Stimulated activated CD8-positive, alpha-beta memory T cell treated with anti-CD3 and anti-CD28 coated beads, Interleukin-7, amount 100 ng/mL, for 1 hour (primary cell): Measurements from ENCODE around the gene EBI3.
"Not testable (repeated sequence)": the region's sequence is repeated elsewhere in the genome, so short reads cannot be mapped to it uniquely, and the experiment has no call there.

ENCODE experiments used
- DNase-seq, 2 donors: peaks; one replicate each; pipeline ENCODE4 v3.0.0-alpha.2; 2020; ENCODE audit warnings: low read depth in 2 of 2

The EBI3 gene

DNA sequence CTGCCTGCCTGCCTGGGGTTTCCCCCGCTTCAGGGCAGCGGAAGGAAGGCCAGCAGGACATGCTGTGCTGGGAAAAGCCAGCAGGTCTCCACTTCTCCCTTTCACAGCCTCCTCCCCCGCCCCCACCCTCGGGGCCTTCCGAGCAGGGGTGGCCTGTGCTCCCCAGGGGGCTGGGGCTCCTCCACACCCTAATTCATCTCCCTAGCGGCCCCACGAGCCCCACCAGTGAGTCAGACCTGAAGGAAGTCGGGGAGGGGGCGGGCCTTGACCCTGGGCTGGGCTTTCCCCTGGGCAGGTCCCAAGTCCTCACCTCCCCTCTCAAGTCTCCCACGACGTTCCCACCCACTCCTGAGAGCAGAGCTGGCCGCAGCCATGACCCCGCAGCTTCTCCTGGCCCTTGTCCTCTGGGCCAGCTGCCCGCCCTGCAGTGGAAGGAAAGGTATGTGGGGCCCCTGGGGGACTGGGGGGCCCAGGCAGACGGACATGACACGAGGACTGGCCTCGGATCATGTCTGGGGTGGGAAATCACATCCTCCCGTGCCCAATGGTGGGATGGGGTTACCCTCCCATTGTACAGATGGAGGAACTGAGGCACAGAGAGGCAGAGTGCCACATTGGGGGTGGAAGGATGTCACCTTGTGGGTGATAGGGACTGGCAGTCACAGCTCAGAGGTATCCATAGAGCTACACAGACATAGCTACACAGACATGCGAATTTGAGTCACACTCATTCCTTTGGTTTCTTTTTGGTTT, at the start of gene EBI3:
TSS of gene EBI3 (plus strand) at position 345 of the 753 bp plus-strand sequence. CDS start at position 373, 28 bp downstream.
- DNase-seq = no peak

DNA sequence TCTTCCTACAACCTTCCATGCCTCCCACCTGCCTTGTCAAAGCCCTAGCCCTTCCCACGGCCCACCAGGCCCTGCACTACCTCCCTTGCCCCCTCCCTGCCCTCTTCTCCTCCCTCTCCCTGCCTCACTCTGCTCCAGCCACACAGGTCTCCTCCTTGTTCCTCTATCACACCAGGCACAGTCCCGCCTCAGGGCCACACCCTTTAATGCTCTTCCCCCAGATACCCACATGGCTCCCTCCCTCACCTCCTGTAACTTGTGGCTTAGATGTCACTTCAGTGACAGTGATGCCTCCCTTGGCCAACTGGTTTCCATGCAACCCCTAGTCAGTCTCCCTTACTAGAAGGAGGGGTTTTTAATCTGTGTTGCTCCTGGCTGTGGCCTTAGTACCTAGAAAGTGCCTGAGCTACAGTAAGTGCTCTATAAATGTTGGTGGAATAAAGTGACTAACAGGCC, 48.2 kb upstream of the EBI3 start:
- DNase-seq = no peak

DNA sequence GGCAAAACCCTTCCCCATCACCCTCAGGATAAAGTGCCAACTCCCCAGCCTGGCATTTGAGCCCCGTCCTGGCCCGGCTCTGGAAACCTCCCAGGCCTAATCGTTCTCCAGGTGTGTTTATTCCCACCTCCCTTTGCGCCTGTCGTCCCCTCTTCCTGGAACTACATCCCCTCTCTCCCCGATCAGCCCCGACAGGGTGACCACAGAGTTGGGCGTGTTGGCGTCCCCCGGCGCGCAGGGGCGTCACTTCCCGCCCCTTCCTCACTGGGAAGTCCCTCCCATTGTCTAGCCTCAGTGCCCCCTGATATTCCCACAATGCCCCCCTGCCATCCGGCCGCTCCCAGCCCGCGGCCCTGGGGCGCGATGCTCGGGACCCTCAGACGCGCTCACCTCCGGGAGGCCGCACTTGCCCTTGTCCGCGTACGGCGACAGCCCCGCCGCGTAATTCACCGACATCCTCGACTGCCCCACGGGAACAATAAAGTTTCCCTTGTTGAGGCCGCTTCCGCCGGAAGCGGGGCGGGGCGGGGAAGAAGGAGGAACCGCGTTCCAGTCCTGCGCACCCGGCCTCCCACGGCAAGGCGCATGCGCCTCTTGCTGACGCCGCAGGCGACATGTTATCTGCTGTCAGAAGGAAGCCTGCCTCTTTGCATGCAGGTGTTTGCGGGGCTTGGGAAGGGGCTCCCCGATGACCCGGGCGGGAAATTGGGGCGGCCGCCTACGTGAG, 47.1 kb upstream of the EBI3 start, which contains the start of the genes ANKRD24 and SIRT6:
TSS of gene ANKRD24 (plus strand) at position 606 of the 727 bp plus-strand sequence. CDS start 3,737 bp downstream, outside the sequence.
TSS of gene SIRT6 (minus strand) at position 480 of the 727 bp plus-strand sequence. CDS start at position 456, 24 bp downstream.
- peak; percentile 92 to 93 for DNase-seq

DNA sequence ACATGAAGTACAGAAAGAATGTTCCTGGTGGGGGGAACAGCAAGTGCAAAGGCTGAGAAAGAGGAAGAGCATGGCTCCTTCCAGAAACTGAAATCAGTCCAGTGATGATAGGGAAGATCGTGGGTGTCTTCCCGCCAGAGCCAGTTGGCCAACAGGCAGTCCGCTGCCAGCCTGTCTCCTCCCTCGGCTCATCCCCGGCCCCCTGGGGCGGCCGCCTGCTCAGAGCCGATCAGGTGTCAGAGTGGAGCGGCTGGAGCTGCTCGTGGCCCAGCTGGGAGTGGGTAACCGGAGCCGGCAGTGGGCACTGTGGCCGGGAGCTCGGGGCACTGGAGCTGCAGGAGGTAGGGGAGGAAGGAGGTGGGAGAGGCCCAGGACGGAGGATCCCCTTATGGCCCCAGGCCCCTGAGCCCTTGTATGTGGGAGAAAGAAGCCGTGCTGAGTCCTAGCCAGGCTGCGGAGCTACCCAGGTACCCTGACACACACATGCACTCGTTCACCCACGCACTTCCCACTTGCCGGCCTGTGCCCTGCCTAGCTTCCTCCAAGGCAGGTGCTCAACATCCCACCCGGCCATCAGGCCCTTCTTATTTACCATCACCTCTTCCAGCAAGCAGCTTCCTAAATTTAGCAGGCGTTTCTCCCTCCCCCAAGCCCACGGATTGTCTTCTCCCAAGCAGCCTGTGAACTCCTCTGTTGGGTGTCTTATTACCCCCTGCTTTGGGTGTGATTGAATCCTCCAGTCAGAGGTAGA, 45.2 kb upstream of the EBI3 start:
- no peak for DNase-seq

DNA sequence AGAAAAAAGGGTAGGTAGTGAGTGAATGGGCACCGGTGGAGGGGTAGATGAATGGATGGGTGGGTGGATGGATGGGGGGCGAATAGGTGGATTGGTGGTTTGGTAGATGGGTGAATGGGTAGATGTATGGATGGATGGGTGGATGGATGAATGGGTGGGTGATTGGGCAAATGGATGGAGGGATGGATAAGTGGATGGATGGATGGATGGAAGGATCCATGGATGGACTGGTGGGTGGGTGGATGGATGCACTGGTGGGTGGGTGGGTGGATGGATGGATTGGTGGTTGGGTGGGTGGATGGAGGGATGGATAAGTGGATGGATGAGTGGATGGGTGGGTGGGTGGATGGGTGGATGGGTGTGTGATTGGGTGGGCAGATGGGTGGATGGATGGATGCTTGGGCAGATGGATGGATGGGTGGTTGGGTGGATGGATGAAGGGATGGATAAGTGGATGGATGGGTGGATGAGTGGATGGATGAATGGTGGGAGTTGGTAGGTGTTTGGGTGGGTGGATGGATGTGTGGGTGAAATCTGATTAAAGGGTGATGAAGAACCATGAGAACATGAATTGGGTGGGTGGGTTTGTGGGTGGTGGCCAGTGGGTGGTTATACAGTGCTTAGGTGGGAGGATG, 44.5 kb upstream of the EBI3 start:
- no peak for DNase-seq

DNA sequence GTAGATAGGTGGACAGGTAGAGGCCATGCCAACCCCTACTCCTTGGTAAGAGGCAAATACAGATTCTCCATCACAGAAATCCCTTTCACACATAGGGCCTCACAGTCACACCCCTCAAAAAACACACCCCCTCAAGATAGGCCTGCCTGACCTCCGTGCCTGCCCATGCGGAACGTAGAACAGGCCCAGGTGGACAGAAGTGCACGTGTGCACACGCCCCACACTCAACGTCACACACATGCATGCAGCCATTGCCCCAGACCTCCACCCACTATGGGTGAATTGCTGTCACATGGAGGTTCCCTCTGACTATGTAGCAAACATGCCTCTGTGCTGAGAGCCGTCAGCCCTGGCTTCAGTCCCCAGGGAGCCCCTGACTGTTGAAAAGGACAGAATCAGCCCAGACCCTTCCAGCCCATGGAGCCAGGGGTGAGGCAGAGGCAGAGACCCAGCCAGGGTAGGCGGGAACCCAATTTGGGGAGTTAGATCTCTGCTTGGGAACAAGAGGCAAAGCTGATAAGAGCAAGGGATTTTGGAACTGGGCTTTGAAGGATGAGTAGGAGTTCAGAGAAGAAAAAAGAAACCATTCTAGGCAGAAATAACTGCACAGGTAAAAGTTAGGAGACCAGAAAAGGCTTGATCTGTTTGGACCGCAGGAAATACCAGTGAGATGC, 43.8 kb upstream of the EBI3 start:
- no peak for DNase-seq

DNA sequence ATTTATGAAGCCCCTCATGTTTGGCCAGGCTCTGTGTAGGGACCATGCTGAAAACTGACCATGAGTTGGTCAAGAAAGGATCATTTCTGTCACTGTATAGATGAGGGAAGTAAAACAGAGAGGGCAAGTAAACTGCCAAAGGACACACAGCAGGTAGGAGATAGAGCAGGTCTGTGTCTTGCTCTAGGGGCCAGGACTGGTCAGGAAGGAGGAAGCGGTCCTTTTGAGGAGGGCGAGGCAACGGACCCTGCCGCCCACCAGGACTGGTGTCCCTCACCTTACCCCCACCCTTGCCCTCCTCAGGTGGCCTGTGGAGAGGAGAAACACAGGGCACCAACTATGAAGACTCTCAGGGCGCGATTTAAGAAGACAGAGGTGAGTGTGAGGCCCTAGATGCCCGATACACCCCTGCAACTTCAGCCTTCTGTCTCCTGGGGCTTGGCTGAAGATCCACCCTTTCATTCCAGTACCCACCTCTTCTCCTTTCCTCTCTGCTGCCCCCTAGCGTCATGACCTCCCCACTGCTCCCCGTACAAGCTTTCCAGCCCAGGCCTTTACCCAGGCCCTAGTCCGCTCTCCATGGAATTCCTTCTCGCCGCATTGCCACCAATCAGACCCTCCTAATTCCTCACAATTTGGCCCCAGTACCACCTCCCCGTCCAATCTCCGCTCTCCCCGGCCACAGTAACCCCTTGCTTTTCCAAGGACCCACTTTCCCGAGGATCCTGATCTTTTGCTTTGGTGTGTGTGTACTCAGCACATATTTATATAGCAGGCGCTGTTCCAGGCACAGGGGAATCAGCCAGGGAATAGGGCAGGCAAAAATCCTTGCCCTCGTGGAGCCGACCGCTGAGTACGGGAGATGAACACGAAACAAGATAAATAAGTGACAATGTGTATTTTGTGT, 43.0 kb upstream of the EBI3 start:
- DNase-seq = peak; percentile 54 to 76

DNA sequence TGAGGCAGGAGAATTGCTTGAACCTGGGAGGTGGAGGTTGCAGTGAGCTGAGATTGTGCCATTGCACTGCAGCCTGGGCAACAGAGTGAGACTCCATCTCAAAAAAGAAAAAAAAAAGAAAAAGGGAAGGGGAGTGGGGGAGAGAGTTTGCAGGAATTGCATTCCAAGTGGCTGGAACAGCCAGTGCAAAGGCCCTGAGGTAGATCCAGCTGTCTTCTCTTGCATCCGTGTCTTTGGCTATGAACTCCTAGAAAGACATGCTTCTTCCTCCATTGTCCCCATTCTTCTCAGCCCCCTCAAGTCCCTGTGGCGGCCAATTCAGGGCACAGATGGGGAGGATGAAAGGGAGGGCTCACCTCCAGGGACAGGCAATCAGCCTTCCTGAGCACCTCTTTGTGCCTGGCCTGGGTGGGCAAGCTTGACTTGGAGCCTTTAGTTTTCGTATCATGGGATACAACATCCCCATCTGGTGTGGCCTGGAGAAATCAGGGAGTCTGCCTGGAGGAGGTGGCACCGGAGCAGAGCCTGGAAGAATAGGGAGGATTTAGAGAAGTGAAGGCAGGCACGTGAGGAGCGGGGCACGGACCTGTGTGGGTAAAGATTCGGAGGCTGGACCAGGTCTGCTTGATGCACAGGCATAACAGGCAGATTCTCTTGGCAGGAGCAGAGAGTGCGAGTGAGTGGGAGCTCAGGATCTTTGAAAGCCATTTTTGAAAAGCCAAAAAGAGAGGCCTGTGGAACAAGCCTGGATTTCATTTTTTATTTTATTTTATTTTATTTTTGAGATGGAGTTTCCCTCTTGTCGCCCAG, 41.8 kb upstream of the EBI3 start:
- DNase-seq = no peak

DNA sequence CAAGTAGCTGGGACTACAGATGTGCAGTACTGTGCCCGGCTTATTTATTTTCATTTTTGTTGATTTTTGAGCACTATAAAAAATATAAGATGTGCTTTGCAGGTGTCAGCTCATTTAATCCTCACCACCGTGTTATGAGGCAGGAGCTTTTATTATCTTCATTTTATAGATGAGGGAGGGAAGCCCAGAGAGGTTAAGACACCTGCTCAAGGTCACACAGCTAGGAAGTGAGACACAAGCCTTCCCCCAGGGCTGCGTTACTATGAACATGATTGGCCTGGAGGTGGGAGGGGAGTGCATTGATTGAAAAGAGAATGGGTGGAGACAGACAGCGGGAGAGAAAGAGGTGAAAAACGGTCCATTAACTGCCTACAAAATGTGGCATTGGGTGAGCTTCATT, 39.7 kb upstream of the EBI3 start:
- no peak for DNase-seq

DNA sequence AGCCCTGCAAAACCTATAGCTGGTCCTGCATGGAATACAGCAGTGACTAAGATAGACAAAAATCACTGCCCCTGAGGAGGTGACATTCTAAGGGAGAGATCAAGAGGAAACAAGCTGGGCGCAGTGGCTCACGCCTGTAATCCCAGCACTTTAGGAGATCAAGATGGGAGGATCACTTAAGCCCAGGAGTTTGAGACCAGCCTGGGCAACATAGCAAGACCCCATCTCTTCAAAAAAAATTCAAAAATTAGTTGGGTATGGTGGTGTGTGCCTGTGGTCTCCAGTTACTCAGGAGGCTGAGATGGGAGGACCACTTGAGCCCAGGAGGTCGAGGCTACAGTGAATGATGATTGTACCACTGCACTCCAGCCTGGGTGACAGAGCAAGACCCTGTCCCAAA, 36.8 kb upstream of the EBI3 start:
- DNase-seq = not testable (repeated sequence)

DNA sequence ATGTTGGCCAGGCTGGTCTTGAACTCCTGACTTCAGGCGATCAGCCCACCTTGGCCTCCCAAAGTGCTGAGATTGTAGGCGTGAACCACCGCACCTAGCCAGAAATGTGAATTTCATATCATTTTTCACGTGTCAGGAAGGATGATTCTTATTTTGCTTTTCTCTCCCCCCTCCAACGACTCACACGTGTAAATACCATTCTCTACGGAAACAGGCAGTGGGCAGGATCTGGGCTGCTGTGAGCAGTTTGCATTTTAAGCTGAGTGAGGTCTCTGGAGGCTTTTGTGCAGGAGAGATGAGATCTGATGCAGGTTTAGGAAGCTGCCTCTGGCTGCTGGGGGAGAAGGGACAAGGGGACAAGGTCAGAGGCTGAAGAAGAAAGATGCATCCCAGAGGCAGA, 35.0 kb upstream of the EBI3 start:
- DNase-seq = no peak

DNA sequence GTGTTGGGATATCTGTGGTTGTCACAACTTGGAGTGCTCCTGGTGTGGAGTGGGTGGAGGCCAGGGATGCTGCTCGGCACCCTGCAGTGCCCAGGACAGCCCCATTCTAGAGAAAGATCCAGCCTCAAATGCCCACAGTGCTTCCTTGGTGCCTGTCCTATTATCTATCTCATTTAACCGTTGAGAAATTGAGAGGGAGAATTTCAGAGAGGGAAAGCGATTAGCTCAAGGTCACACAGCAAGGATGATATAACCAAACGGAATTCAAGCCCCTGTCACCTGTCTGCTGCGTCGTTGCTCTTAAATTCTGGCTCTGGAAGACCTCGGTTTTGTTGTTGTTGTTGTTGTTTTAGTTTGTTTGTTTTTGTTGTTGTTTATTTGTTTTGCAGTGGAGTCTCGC, 33.3 kb upstream of the EBI3 start:
- DNase-seq = no peak

DNA sequence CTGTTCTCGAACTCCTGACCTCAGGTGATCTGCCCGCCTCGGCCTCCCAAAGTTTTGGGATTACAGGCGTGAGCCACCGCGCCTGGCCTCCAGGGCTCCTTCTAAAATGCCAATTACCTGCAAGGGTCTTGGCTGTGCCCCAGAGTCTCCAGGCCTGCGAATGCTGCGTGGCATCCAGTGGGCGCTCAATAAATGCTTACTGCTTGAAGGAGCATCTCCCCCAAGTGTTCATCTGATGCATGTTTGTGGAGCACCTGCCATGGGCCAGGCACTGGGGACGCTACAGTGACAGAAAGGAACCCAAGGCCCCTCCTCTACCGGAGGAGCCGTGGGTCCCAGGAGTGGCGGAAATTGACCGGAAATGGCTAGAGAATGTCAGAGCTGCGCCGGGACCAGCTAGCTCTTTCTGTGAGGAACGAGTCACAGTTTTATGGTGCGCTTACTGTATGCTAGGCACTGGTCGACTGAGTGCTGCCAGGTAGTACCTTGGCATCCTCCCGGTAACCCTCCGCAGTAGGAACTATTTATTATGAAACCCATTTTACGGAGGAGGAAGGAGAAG, 32.7 kb upstream of the EBI3 start:
- DNase-seq = no peak

DNA sequence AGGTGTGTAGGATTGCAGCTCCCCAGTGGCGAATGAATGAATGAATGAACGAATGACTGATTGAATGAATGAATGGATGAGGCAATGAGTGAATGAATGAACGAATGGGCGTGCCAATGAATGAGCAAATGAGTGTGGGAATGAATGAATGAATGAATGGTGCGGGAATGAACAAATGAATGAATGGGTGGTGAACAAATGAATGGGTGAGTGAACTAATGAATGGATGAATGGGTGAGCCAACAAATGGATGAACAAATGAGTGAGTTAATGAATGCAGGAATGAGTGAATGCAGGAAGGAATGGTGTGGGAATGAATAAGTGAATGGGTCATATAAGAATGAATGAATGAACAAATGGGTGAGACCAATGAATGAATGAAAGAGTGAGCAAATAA, 32.1 kb upstream of the EBI3 start:
- DNase-seq = no peak

DNA sequence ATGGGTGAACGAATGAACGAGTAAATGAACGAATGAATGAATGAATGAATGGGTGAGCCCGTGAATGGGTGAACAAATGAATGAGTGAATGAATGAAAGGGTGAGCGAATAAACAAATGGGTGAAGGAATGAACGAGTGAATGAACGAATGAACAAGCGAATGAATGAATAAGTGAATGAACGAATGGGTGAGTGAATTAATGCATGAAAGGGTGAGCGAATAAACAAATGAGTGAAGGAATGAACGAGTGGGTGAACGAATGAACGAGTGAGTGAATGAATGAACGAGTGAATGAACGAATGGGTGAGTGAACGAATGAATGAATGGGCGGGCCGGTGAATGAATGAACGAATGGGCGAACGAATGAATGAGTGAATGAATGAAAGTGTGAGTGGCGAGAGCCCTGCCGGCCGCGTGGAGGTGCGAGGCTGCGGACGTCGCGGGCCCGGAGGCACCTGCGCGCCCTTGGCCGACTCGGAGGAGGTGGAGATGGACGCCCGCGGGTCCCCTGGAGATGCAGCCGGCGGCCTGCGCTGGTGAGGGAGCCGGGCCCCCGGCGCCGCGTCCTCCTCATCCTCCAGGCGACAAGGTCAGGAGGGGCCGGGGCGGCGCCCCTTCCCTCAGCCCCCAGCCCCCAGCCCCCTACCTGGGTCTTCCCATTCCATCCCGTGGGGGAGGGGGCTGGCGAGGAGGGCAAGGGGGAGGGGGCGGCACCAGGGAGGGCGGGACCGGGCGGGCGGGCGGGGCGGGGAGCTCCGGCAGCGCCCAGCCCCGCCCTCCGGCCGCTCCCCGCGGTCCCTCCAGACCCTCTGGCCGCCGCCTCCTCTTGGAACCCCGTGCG, 31.5 kb upstream of the EBI3 start:
- no peak for DNase-seq

DNA sequence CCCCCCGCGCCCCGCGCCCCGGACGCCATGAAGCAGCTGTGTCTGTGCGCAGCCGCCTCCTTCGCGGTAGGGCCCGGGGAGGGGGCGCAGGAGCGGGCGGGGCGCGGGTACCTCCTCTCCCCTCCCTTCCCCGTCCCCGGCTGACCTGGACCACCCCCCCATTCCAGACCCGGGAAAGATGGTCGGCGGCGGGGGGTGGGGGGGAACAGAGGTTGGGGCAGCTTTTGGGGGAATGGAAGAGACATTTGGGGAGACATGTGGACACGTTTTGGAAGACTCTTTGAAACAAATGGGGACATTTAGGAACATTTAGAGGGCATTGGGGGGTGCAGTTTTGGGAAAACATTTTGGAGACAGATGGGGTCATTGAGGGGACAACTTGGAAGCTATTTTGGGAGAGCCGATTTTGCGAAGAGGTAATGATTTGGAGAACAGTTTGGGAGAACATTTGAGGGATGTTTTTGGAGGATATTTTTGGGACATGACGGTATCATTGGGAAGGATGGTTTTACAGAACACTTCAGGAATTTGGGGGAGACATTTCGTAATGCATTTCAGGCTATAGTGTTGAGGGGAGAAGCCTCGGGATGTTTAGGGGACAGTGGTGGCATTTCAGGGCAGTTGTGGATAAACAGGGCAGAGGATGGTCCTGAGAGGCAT, 30.7 kb upstream of the EBI3 start:
- no peak for DNase-seq

DNA sequence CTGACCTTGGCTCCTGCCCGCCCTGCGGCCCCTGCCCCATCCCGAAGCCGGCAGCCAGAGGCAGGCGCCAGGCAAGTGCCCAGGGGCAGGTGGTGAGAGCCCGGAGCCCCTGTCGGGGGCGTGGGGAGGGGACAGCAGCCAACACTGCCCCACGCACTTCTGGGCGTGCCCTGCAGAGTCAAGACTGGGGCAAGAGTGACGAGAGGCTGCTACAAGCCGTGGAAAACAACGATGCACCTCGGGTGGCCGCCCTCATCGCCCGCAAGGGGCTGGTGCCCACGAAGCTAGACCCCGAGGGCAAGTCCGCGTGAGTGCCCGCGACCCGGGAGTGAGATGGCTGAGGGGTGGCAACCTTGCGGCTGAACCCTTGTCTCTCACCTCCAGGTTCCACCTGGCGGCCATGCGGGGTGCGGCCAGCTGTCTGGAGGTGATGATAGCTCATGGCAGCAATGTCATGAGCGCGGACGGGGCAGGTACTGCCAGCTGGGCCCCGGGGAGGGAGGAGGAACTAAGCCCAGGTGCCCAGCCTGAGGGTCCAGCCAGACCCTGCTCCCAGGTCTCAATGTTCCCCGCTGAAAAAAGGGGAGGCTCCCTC, 29.5 kb upstream of the EBI3 start:
- DNase-seq = no peak
